ENCODE results near the gene PGAP3.

Gene PGAP3

DNA sequence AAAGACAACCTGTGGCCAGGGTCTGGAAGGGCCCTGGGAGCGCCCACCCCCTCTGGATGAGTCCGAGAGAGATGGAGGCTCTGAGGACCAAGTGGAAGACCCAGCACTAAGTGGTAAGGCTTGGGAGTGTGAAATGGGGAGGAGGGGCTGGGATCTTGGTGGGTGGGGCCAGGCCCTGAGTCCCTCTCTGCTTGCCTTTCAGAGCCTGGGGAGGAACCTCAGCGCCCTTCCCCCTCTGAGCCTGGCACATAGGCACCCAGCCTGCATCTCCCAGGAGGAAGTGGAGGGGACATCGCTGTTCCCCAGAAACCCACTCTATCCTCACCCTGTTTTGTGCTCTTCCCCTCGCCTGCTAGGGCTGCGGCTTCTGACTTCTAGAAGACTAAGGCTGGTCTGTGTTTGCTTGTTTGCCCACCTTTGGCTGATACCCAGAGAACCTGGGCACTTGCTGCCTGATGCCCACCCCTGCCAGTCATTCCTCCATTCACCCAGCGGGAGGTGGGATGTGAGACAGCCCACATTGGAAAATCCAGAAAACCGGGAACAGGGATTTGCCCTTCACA is 52.2 kb downstream of the PGAP3 start:
- no peak for ATAC-seq
- TF ChIP-seq, protein P1, sequence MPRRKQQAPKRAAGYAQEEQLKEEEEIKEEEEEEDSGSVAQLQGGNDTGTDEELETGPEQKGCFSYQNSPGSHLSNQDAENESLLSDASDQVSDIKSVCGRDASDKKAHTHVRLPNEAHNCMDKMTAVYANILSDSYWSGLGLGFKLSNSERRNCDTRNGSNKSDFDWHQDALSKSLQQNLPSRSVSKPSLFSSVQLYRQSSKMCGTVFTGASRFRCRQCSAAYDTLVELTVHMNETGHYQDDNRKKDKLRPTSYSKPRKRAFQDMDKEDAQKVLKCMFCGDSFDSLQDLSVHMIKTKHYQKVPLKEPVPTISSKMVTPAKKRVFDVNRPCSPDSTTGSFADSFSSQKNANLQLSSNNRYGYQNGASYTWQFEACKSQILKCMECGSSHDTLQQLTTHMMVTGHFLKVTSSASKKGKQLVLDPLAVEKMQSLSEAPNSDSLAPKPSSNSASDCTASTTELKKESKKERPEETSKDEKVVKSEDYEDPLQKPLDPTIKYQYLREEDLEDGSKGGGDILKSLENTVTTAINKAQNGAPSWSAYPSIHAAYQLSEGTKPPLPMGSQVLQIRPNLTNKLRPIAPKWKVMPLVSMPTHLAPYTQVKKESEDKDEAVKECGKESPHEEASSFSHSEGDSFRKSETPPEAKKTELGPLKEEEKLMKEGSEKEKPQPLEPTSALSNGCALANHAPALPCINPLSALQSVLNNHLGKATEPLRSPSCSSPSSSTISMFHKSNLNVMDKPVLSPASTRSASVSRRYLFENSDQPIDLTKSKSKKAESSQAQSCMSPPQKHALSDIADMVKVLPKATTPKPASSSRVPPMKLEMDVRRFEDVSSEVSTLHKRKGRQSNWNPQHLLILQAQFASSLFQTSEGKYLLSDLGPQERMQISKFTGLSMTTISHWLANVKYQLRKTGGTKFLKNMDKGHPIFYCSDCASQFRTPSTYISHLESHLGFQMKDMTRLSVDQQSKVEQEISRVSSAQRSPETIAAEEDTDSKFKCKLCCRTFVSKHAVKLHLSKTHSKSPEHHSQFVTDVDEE (CRISPR knock-in tag; IDR thresholded peaks at IDR 0.05): no peak
- TF ChIP-seq PPARA (CRISPR knock-in tag; IDR thresholded peaks at IDR 0.05; ENCODE audit: borderline replicate concordance): no peak
- no peak for TF ChIP-seq ESRRG (CRISPR knock-in tag; IDR thresholded peaks at IDR 0.05)
- no peak for TF ChIP-seq ZFP30 (CRISPR knock-in tag; IDR thresholded peaks at IDR 0.05)
- no peak for TF ChIP-seq OSR1 (CRISPR knock-in tag; IDR thresholded peaks at IDR 0.05)
- TF ChIP-seq POU6F1 (CRISPR knock-in tag; IDR thresholded peaks at IDR 0.05; ENCODE audit: borderline replicate concordance, low read depth): no peak
- TF ChIP-seq ARNTL (CRISPR knock-in tag; IDR thresholded peaks at IDR 0.05; ENCODE audit: borderline replicate concordance, low read depth): no peak
- no peak for TF ChIP-seq TCF4 (CRISPR knock-in tag; IDR thresholded peaks at IDR 0.05; ENCODE audit: borderline replicate concordance)
- TF ChIP-seq, protein P2, sequence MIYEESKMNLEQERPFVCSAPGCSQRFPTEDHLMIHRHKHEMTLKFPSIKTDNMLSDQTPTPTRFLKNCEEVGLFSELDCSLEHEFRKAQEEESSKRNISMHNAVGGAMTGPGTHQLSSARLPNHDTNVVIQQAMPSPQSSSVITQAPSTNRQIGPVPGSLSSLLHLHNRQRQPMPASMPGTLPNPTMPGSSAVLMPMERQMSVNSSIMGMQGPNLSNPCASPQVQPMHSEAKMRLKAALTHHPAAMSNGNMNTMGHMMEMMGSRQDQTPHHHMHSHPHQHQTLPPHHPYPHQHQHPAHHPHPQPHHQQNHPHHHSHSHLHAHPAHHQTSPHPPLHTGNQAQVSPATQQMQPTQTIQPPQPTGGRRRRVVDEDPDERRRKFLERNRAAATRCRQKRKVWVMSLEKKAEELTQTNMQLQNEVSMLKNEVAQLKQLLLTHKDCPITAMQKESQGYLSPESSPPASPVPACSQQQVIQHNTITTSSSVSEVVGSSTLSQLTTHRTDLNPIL (CRISPR knock-in tag; IDR thresholded peaks at IDR 0.05; ENCODE audit: low read depth): no peak
- TF ChIP-seq PATZ1 (CRISPR knock-in tag; IDR thresholded peaks at IDR 0.05; ENCODE audit: borderline replicate concordance): no peak
- no peak for TF ChIP-seq ZFP3 (CRISPR knock-in tag; IDR thresholded peaks at IDR 0.05)
- no peak for TF ChIP-seq ZNF565 (CRISPR knock-in tag; conservative IDR thresholded peaks at IDR 0.05; ENCODE audit: low read depth)
- TF ChIP-seq ZNF8 (CRISPR knock-in tag; IDR thresholded peaks at IDR 0.05): no peak
- no peak for TF ChIP-seq CSDC2 (CRISPR knock-in tag; IDR thresholded peaks at IDR 0.05)
- TF ChIP-seq GLIS3 (CRISPR knock-in tag; IDR thresholded peaks at IDR 0.05): no peak
- TF ChIP-seq TOX (CRISPR knock-in tag; IDR thresholded peaks at IDR 0.05; ENCODE audit: borderline replicate concordance): no peak
- no peak for TF ChIP-seq RARB (CRISPR knock-in tag; IDR thresholded peaks at IDR 0.05)

DNA sequence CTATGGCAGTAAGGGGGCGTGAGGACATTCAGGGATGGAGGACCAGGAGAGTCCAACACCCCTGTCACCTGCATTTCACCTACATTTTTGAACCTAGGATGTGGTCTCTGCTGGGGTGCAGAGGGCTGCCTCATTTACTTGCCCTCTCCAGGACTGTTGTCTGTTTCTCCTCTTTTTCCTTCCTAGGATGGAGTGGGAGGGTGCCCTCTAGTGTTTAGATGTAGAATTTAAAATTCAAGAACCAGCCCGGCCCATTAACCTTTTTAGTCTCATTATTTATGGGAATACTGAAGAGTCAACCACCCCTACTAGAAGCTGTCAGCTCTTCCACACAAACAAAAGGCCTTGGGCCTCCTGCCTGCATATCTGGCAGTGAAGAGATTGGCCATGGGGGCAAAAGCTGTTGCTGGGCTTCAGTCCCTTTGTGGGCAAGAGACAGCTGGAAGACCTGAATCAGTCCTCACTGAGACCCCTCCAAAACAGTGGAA is 53.4 kb downstream of the PGAP3 start:
- peak; percentile 17; the same call in 2 of the 3 replicates for ATAC-seq
- TF ChIP-seq ESRRG (CRISPR knock-in tag; IDR thresholded peaks at IDR 0.05) (no peak), GLIS3 (CRISPR knock-in tag; IDR thresholded peaks at IDR 0.05) (no peak), ZNF565 (CRISPR knock-in tag; conservative IDR thresholded peaks at IDR 0.05; ENCODE audit: low read depth) (no peak), CSRNP3 (CRISPR knock-in tag; IDR thresholded peaks at IDR 0.05) (no peak), BACH2 (CRISPR knock-in tag; IDR thresholded peaks at IDR 0.05; ENCODE audit: borderline replicate concordance) (no peak), SNAI2 (CRISPR knock-in tag; IDR thresholded peaks at IDR 0.05) (no peak), PATZ1 (CRISPR knock-in tag; IDR thresholded peaks at IDR 0.05; ENCODE audit: borderline replicate concordance) (no peak), POU6F1 (CRISPR knock-in tag; IDR thresholded peaks at IDR 0.05; ENCODE audit: borderline replicate concordance, low read depth) (no peak), ZNF70 (CRISPR knock-in tag; IDR thresholded peaks at IDR 0.05) (no peak), PPARA (CRISPR knock-in tag; IDR thresholded peaks at IDR 0.05; ENCODE audit: borderline replicate concordance) (no peak), ZFP30 (CRISPR knock-in tag; IDR thresholded peaks at IDR 0.05) (no peak), CSDC2 (CRISPR knock-in tag; IDR thresholded peaks at IDR 0.05) (no peak), ZC3H10 (CRISPR knock-in tag; IDR thresholded peaks at IDR 0.05) (no peak), ISL1 (CRISPR knock-in tag; IDR thresholded peaks at IDR 0.05) (no peak), ZNF8 (CRISPR knock-in tag; IDR thresholded peaks at IDR 0.05) (no peak), RARB (CRISPR knock-in tag; IDR thresholded peaks at IDR 0.05) (no peak), TCF4 (CRISPR knock-in tag; IDR thresholded peaks at IDR 0.05; ENCODE audit: borderline replicate concordance) (no peak)

All from SK-N-SH treated with all-trans-retinoic acid at 6 μM for 48 hours (cell line).